Mesenchymal stem cell (in vitro differentiated cells and primary cell): Measurements from ENCODE around the gene AMPH.
A peak's percentile ranks its signal among the peaks of the same experiment; 100 is the strongest.
"Not testable (repeated sequence)": the region's sequence is repeated elsewhere in the genome, so short reads cannot be mapped to it uniquely, and the experiment has no call there.

Experiments used
- DNase-seq: peaks from one replicate; pipeline ENCODE4 v3.0.0-alpha.2; 2013
- H2AFZ ChIP-seq: one replicate; pipeline ENCODE4 v1.6.1; 2013; ENCODE audit warnings: low read depth, mild to moderate bottlenecking, control low read depth, inconsistent platforms, low read length, moderate library complexity
- H2AK5ac ChIP-seq: 2 replicates; pipeline ENCODE4 v1.6.1; 2013; ENCODE audit warnings: low read length, moderate library complexity, mild to moderate bottlenecking, inconsistent platforms; ENCODE audit not compliant: severe bottlenecking
- H2BK120ac ChIP-seq: one replicate; pipeline ENCODE4 v1.6.1; 2013; ENCODE audit warnings: low read depth, mild to moderate bottlenecking, inconsistent platforms, low read length, moderate library complexity
- H2BK12ac ChIP-seq, 2 experiments: one replicate each; pipeline ENCODE4 v1.6.1; 2013; ENCODE audit warnings: inconsistent platforms in 2 of 2, low read length in 2 of 2, mild to moderate bottlenecking in 2 of 2, moderate library complexity in 2 of 2, control low read depth in 1 of 2
- H2BK15ac ChIP-seq: one replicate; pipeline ENCODE4 v1.6.1; 2013; ENCODE audit warnings: mild to moderate bottlenecking, low read depth, inconsistent platforms; ENCODE audit not compliant: poor library complexity, severe bottlenecking
- H2BK5ac ChIP-seq: 2 replicates; pipeline ENCODE4 v1.6.1; 2013; ENCODE audit warnings: low read depth, mild to moderate bottlenecking, low read length, control low read depth, inconsistent platforms; ENCODE audit not compliant: poor library complexity, severe bottlenecking
- H3K14ac ChIP-seq, 2 experiments: one replicate each; pipeline ENCODE4 v1.6.1; 2013; ENCODE audit warnings: inconsistent platforms in 2 of 2, low read length in 2 of 2, control low read depth in 1 of 2, mild to moderate bottlenecking in 1 of 2, moderate library complexity in 1 of 2
- H3K18ac ChIP-seq, 2 experiments: one replicate each; pipeline ENCODE4 v1.6.1; 2013; ENCODE audit warnings: inconsistent platforms in 2 of 2, low read length in 2 of 2, control low read depth in 1 of 2, low read depth in 1 of 2, mild to moderate bottlenecking in 1 of 2
- H3K23ac ChIP-seq, 2 experiments: one replicate each; pipeline ENCODE4 v1.6.1; 2013; ENCODE audit warnings: inconsistent platforms in 2 of 2, low read length in 2 of 2, mild to moderate bottlenecking in 2 of 2, moderate library complexity in 2 of 2, control low read depth in 1 of 2
- H3K27ac ChIP-seq: 2 replicates; pipeline ENCODE4 v1.5.1; 2013; ENCODE audit warnings: mild to moderate bottlenecking, moderate library complexity, low read length, control low read depth, inconsistent platforms; ENCODE audit not compliant: poor library complexity, severe bottlenecking
- H3K27me3 ChIP-seq, 2 experiments: 2 replicates each; pipeline versions ENCODE4 v1.6.1 to v1.7.0; 2013; ENCODE audit warnings: low read length in 2 of 2, mild to moderate bottlenecking in 2 of 2, moderate library complexity in 2 of 2, control low read depth in 1 of 2, inconsistent platforms in 1 of 2; ENCODE audit not compliant: control insufficient read depth in 1 of 2, insufficient read depth in 1 of 2
- H3K36me3 ChIP-seq, 2 experiments: 2 replicates each; pipeline versions ENCODE4 v1.6.1 to v1.7.0; 2013; ENCODE audit warnings: low read length in 2 of 2, control low read depth in 1 of 2, inconsistent platforms in 1 of 2, low read depth in 1 of 2, mild to moderate bottlenecking in 1 of 2; ENCODE audit not compliant: insufficient read depth in 2 of 2, control insufficient read depth in 1 of 2
- H3K4ac ChIP-seq, 2 experiments: one replicate each; pipeline ENCODE4 v1.6.1; 2013; ENCODE audit warnings: inconsistent platforms in 2 of 2, low read length in 2 of 2, mild to moderate bottlenecking in 2 of 2, moderate library complexity in 2 of 2, control low read depth in 1 of 2, low read depth in 1 of 2
- H3K4me1 ChIP-seq: 2 replicates; pipeline ENCODE4 v1.6.1; 2013; ENCODE audit warnings: low read depth, low read length, control low read depth; ENCODE audit not compliant: control insufficient read depth, insufficient read depth
- H3K4me2 ChIP-seq: 2 replicates; pipeline ENCODE4 v1.6.1; 2013; ENCODE audit warnings: low read length, mild to moderate bottlenecking, inconsistent platforms; ENCODE audit not compliant: poor library complexity, severe bottlenecking
- H3K4me3 ChIP-seq, 2 experiments: 2 replicates each; pipeline versions ENCODE4 v1.5.1 to v1.7.0; 2013; ENCODE audit warnings: low read length in 2 of 2, mild to moderate bottlenecking in 2 of 2, control low read depth in 1 of 2, low read depth in 1 of 2; ENCODE audit not compliant: insufficient read depth in 1 of 2
- H3K79me1 ChIP-seq: replicated peaks from 2 replicates; pipeline ENCODE4 v1.6.1; 2013; ENCODE audit warnings: mild to moderate bottlenecking, control low read depth, low read length, inconsistent platforms; ENCODE audit not compliant: poor library complexity, severe bottlenecking
- H3K9ac ChIP-seq: 2 replicates; pipeline ENCODE4 v1.7.0; 2013; ENCODE audit warnings: mild to moderate bottlenecking, low read length, moderate library complexity
- H3K9me3 ChIP-seq: 2 replicates; pipeline ENCODE4 v1.7.0; 2013; ENCODE audit warnings: mild to moderate bottlenecking, low read length; ENCODE audit not compliant: control insufficient read depth
- H4K8ac ChIP-seq: one replicate; pipeline ENCODE4 v1.6.1; 2013; ENCODE audit warnings: inconsistent platforms, mild to moderate bottlenecking, low read length, moderate library complexity
- H4K91ac ChIP-seq: one replicate; pipeline ENCODE4 v1.6.1; 2013; ENCODE audit warnings: mild to moderate bottlenecking, low read length, inconsistent platforms
- WGBS: methylation state at CpG from one replicate; pipeline ENCODE4 v1.1.7; 2013; ENCODE audit warnings: mixed read lengths; 5-methylcytosine and 5-hydroxymethylcytosine counted together

AMPH gene

GRCh38 chr7:38336148-38336515, 295.0 kb downstream of the AMPH start:
- not testable (repeated sequence) for H3K79me1 ChIP-seq, H3K4me3 ChIP-seq, H3K4ac ChIP-seq, DNase-seq, H2AK5ac ChIP-seq, H3K27me3 ChIP-seq, H3K36me3 ChIP-seq, H3K9me3 ChIP-seq, H3K14ac ChIP-seq, H3K4me2 ChIP-seq, H4K91ac ChIP-seq, H3K23ac ChIP-seq, H4K8ac ChIP-seq, H2BK15ac ChIP-seq, H2BK5ac ChIP-seq, H3K4me1 ChIP-seq, H2BK120ac ChIP-seq, H3K27ac ChIP-seq
- Histone ChIP-seq H2AFZ (peak overlapping the region; percentile 54), H3K9ac (peak overlapping the region; percentile 25), H3K18ac (peak overlapping the region in 1 of 2 experiments; percentile 15), H2BK12ac (peak overlapping the region in 1 of 2 experiments; percentile 21)
- WGBS: 74% methylated on average over 9 of the region's 9 CpGs

- Histone ChIP-seq H3K14ac (peak overlapping the region in 1 of 2 experiments; percentile 31), H2BK15ac (no peak overlapping the region), H3K4ac (peak overlapping the region in 1 of 2 experiments; percentile 15), H3K79me1 (no peaks in the 10 kb centered on the region), H3K4me2 (peak overlapping the region; percentile 10), H2BK120ac (no peak overlapping the region), H3K9me3 (no peaks in the 10 kb centered on the region), H4K91ac (no peak overlapping the region), H3K23ac (no peak overlapping the region), H3K27me3 (no peaks in the 10 kb centered on the region), H3K27ac (no peak overlapping the region), H3K18ac (peak overlapping the region in 1 of 2 experiments; percentile 15), H2BK12ac (peak overlapping the region in 1 of 2 experiments; percentile 21), H3K9ac (peak overlapping the region; percentile 45), H2BK5ac (no peak overlapping the region), H4K8ac (peak overlapping the region; percentile 73), H2AK5ac (no peak overlapping the region), H3K4me3 (peak overlapping the region in 1 of 2 experiments; percentile 25), H2AFZ (peak overlapping the region; percentile 54), H3K36me3 (no peaks in the 10 kb centered on the region), H3K4me1 (peaks cover 4% of the 10 kb centered on the region)
- 63% methylated on average over 8 of the region's 8 CpGs for WGBS
- DNase-seq: peak; percentile 93
These were observed 295.6 kb downstream of the AMPH start for GRCh38 chr7:38335492-38336147.

- no peak overlapping the region for H4K91ac ChIP-seq
- H2BK12ac ChIP-seq: no peak overlapping the region
- WGBS: 89% methylated on average over 2 of the region's 2 CpGs
- no peak overlapping the region for H3K27ac ChIP-seq
- no peak overlapping the region for H3K23ac ChIP-seq
- no peaks in the 10 kb centered on the region for H3K27me3 ChIP-seq
- peak overlapping the region; percentile 45 for H3K9ac ChIP-seq
- DNase-seq: no peak
- H3K14ac ChIP-seq: no peak overlapping the region
- H2BK5ac ChIP-seq: no peak overlapping the region
- H2AFZ ChIP-seq: no peak overlapping the region
- H2BK15ac ChIP-seq: no peak overlapping the region
- H3K79me1 ChIP-seq: no peaks in the 10 kb centered on the region
- H3K4me2 ChIP-seq: no peak overlapping the region
- H3K4me1 ChIP-seq: peaks cover 4% of the 10 kb centered on the region
- H2BK120ac ChIP-seq: no peak overlapping the region
- H3K9me3 ChIP-seq: no peaks in the 10 kb centered on the region
- peak overlapping the region; percentile 73 for H4K8ac ChIP-seq
- peak overlapping the region in 1 of 2 experiments; percentile 25 for H3K4me3 ChIP-seq
- H3K4ac ChIP-seq: no peak overlapping the region
- no peaks in the 10 kb centered on the region for H3K36me3 ChIP-seq
- no peak overlapping the region for H3K18ac ChIP-seq
- no peak overlapping the region for H2AK5ac ChIP-seq
These were observed 296.1 kb downstream of the AMPH start for GRCh38 chr7:38335128-38335491.

- H3K9me3 ChIP-seq: no peaks in the 10 kb centered on the region
- H3K4me1 ChIP-seq: peaks cover 4% of the 10 kb centered on the region
- DNase-seq: no peak
- H3K27me3 ChIP-seq: no peaks in the 10 kb centered on the region
- no peaks in the 10 kb centered on the region for H3K79me1 ChIP-seq
- H3K14ac ChIP-seq: no peak overlapping the region
- H3K36me3 ChIP-seq: no peaks in the 10 kb centered on the region
- H2AFZ ChIP-seq: no peak overlapping the region
- H4K91ac ChIP-seq: no peak overlapping the region
- H3K4me3 ChIP-seq: no peak overlapping the region
- no peak overlapping the region for H3K9ac ChIP-seq
- H2BK120ac ChIP-seq: no peak overlapping the region
- no peak overlapping the region for H3K4me2 ChIP-seq
- H2BK5ac ChIP-seq: no peak overlapping the region
- H3K18ac ChIP-seq: no peak overlapping the region
- H3K27ac ChIP-seq: no peak overlapping the region
- no peak overlapping the region for H3K4ac ChIP-seq
- no peak overlapping the region for H4K8ac ChIP-seq
- H2BK15ac ChIP-seq: no peak overlapping the region
- no peak overlapping the region for H3K23ac ChIP-seq
- H2AK5ac ChIP-seq: no peak overlapping the region
- H2BK12ac ChIP-seq: no peak overlapping the region
These were observed 297.0 kb downstream of the AMPH start for GRCh38 chr7:38334163-38334562.
